ENCODE results near the gene NDUFAB1.

The NDUFAB1 gene

DNA sequence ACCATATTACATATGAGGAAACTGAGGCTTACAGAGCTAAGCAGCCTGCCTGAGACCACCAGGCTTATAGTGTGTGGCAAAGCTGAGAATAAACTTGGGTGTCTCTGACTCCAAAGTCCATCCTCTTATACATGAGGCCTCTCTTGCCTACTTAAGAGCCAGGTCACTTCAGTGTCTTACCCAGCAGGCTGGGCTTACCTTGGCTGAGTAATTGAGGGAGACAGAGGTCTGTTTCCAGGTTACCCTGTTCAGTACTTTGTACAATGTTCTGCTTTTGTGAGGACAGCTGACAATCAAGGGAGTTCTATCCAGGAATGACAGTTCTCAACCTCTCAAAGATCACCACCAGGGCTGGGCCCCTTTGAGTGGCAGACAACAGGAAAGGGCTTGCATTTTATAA lies 14.4 kb downstream of the NDUFAB1 start:
- Histone ChIP-seq H3K4me1 (ENCODE audit: control insufficient read depth in 1 of 2, insufficient read depth in 2 of 2, low read length in 2 of 2) (peaks cover 0 to 3% of the 10 kb centered on the region in 2 donors), H3K27me3 (ENCODE audit: low read depth, low read length) (no peaks in the 10 kb centered on the region), H3K36me3 (ENCODE audit: control insufficient read depth in 1 of 2, insufficient read depth in 2 of 2, low read length in 2 of 2) (peaks cover 33 to 55% of the 10 kb centered on the region in 2 donors), H3K4me3 (ENCODE audit: low read depth in 1 of 2, low read length in 2 of 2) (no peak overlapping the region), H3K9me3 (ENCODE audit: control insufficient read depth in 1 of 2, low read length in 2 of 2) (no peaks in the 10 kb centered on the region), H3K27ac (ENCODE audit: low read length) (no peak overlapping the region)

DNA sequence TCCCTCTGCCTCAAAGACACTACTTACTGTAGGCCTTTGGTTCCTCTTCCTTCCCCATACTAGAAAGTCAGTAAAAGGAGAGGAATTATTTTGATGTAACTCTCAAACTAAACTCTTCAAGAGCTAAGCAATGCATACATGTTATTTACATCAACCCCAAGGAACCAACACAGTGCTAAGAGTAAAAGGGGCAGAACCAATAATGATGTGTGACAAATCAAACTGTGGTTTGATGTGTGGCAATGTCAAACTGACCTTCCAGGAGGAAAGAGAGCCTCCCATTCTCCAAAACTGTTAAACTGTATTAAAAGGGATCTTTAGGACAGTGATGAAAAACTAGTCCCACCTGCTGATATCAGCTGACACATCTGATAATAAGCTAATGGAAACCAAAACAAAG lies 15.7 kb downstream of the NDUFAB1 start:
- peaks cover 0 to 3% of the 10 kb centered on the region in 2 donors for H3K4me1 ChIP-seq (ENCODE audit: control insufficient read depth in 1 of 2, insufficient read depth in 2 of 2, low read length in 2 of 2)
- H3K4me3 ChIP-seq (ENCODE audit: low read depth in 1 of 2, low read length in 2 of 2), result no peak overlapping the region
- H3K36me3 ChIP-seq (ENCODE audit: control insufficient read depth in 1 of 2, insufficient read depth in 2 of 2, low read length in 2 of 2), result peaks cover 29 to 46% of the 10 kb centered on the region in 2 donors
- H3K27me3 ChIP-seq (ENCODE audit: low read depth, low read length), result no peaks in the 10 kb centered on the region
- no peaks in the 10 kb centered on the region for H3K9me3 ChIP-seq (ENCODE audit: control insufficient read depth in 1 of 2, low read length in 2 of 2)
- no peak overlapping the region for H3K27ac ChIP-seq (ENCODE audit: low read length)

DNA sequence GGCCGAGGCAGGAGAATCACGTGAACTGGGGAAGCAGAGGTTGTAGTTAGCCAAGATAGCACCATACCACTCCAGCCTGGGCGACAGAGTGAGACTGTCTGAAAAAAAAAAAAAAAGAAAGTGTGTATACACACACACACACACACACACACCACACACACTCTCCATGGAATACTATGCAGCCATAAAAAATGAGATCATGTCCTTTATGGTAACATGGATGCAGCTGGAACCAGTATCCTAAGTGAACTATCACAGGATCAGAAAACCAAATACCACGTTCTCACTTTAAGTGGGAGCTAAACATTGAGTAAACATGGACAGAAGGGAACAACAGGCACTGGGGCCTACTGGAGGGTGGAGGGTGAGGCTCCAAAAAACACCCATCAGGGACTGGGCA lies 16.7 kb downstream of the NDUFAB1 start:
- peaks cover 22 to 41% of the 10 kb centered on the region in 2 donors for H3K36me3 ChIP-seq (ENCODE audit: control insufficient read depth in 1 of 2, insufficient read depth in 2 of 2, low read length in 2 of 2)
- peaks cover 0 to 3% of the 10 kb centered on the region in 2 donors for H3K4me1 ChIP-seq (ENCODE audit: control insufficient read depth in 1 of 2, insufficient read depth in 2 of 2, low read length in 2 of 2)
- H3K27ac ChIP-seq (ENCODE audit: low read length), result no peak overlapping the region
- H3K4me3 ChIP-seq (ENCODE audit: low read depth in 1 of 2, low read length in 2 of 2), result no peak overlapping the region
- no peaks in the 10 kb centered on the region for H3K27me3 ChIP-seq (ENCODE audit: low read depth, low read length)
- no peaks in the 10 kb centered on the region for H3K9me3 ChIP-seq (ENCODE audit: control insufficient read depth in 1 of 2, low read length in 2 of 2)

DNA sequence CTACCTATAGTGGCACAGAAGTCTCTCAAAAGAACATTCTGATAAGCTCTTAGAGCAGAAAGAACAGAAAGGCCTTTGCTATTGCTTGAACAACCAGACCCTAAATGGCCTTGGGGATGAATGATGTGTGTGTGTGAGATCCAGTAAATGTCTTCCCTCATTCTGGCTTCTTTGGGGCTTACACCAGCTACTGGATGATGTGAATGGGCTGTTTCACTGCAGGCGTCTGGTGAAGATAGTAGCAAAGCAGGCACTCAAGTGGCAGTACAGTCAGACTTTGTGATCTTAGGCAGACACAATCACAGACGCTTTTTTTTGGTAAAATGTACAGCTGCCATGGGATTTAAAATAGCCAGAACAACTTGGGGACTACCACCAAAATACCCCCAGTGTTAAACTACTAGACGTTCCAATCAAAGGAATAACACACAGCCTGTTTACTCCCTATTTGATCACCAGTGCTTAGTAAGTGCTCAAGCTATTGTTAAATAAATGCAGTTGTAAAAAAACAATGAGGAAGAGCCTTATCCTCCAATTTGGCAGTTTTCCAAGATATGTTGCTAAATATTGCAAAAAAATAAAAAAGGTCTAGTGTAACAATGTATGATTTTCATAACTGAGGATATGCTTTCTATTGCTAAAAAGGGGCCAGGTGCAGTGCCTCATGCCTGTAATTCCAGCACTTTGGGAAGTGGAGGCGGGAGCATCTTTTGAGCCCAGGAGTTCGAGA lies 17.9 kb downstream of the NDUFAB1 start:
- no peak overlapping the region for H3K27ac ChIP-seq (ENCODE audit: low read length)
- H3K36me3 ChIP-seq (ENCODE audit: control insufficient read depth in 1 of 2, insufficient read depth in 2 of 2, low read length in 2 of 2), result peaks cover 20 to 43% of the 10 kb centered on the region in 2 donors
- H3K4me1 ChIP-seq (ENCODE audit: control insufficient read depth in 1 of 2, insufficient read depth in 2 of 2, low read length in 2 of 2), result peaks cover 0 to 3% of the 10 kb centered on the region in 2 donors
- no peaks in the 10 kb centered on the region for H3K27me3 ChIP-seq (ENCODE audit: low read depth, low read length)
- H3K4me3 ChIP-seq (ENCODE audit: low read depth in 1 of 2, low read length in 2 of 2), result no peak overlapping the region
- H3K9me3 ChIP-seq (ENCODE audit: control insufficient read depth in 1 of 2, low read length in 2 of 2), result no peaks in the 10 kb centered on the region

DNA sequence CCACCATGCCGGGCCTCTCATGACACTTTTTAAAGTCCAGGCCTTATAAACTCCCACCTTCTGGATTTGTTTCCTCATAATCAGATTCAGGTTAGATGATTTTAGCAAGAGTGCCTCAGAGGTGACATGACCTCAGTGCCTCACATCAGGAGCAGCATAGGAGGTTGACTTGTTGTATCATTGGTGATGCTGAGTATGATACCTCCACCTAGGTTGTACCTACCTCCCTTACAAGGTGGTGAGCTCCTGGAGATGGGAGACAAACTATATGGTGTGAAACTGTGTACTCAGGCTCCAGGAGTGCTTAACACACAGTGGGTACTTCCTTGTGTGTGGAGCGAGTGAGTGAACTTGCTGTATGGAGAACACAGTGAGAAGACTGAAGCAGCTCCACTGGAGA lies 18.6 kb downstream of the NDUFAB1 start:
- no peaks in the 10 kb centered on the region for H3K27me3 ChIP-seq (ENCODE audit: low read depth, low read length)
- H3K36me3 ChIP-seq (ENCODE audit: control insufficient read depth in 1 of 2, insufficient read depth in 2 of 2, low read length in 2 of 2), result peaks cover 27 to 50% of the 10 kb centered on the region in 2 donors
- H3K27ac ChIP-seq (ENCODE audit: low read length), result peak overlapping the region; percentile 14
- H3K4me1 ChIP-seq (ENCODE audit: control insufficient read depth in 1 of 2, insufficient read depth in 2 of 2, low read length in 2 of 2), result peaks cover 0 to 3% of the 10 kb centered on the region in 2 donors
- H3K9me3 ChIP-seq (ENCODE audit: control insufficient read depth in 1 of 2, low read length in 2 of 2), result no peaks in the 10 kb centered on the region
- no peak overlapping the region for H3K4me3 ChIP-seq (ENCODE audit: low read depth in 1 of 2, low read length in 2 of 2)

DNA sequence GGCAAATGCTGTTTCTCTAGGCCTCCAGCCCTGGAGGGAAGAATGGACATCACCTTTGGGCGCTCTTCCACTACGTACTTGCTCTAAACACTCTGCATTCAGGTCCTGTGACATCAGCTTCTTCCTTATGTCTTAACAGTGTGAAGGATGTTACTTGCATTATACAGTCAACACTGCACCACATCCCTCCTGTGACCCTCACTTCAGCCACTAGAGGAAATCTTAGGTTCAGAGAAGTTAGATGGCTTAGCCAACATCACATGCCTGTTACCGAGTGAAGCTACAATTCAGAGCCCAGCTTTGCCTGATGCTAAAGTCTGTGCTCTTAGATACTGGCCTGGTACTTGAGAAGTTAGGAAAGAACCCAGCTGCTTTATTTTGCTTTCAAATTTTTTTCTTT lies 20.3 kb downstream of the NDUFAB1 start:
- H3K27ac ChIP-seq (ENCODE audit: low read length), result no peak overlapping the region
- H3K9me3 ChIP-seq (ENCODE audit: control insufficient read depth in 1 of 2, low read length in 2 of 2), result no peaks in the 10 kb centered on the region
- H3K27me3 ChIP-seq (ENCODE audit: low read depth, low read length), result no peaks in the 10 kb centered on the region
- H3K4me1 ChIP-seq (ENCODE audit: control insufficient read depth in 1 of 2, insufficient read depth in 2 of 2, low read length in 2 of 2), result peaks cover 0 to 3% of the 10 kb centered on the region in 2 donors
- peaks cover 33 to 52% of the 10 kb centered on the region in 2 donors for H3K36me3 ChIP-seq (ENCODE audit: control insufficient read depth in 1 of 2, insufficient read depth in 2 of 2, low read length in 2 of 2)
- H3K4me3 ChIP-seq (ENCODE audit: low read depth in 1 of 2, low read length in 2 of 2), result no peak overlapping the region

DNA sequence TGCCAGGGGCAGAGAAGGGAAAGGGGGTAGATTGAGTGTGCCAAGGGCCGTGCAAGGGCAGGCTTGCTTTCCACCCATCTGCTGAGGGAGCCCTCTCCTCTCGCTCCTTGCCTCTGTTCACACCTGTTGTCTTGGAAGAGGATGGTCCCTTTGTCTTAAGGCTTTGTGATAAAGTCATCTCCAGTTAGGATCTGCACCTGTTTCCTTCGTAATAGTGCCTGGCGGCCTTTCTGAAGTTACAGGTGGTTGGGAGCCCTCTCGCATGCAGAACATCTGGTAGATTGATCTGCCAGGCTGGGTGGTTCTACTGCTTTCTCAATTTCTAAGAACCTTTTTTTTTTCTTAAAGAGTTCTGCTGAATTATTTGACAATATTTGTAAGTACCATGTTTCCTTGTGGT lies 22.3 kb downstream of the NDUFAB1 start:
- peaks cover 34 to 48% of the 10 kb centered on the region in 2 donors for H3K36me3 ChIP-seq (ENCODE audit: control insufficient read depth in 1 of 2, insufficient read depth in 2 of 2, low read length in 2 of 2)
- H3K27ac ChIP-seq (ENCODE audit: low read length), result no peak overlapping the region
- H3K9me3 ChIP-seq (ENCODE audit: control insufficient read depth in 1 of 2, low read length in 2 of 2), result no peaks in the 10 kb centered on the region
- no peaks in the 10 kb centered on the region for H3K27me3 ChIP-seq (ENCODE audit: low read depth, low read length)
- H3K4me3 ChIP-seq (ENCODE audit: low read depth in 1 of 2, low read length in 2 of 2), result no peak overlapping the region
- H3K4me1 ChIP-seq (ENCODE audit: control insufficient read depth in 1 of 2, insufficient read depth in 2 of 2, low read length in 2 of 2), result peaks cover 0 to 3% of the 10 kb centered on the region in 2 donors

DNA sequence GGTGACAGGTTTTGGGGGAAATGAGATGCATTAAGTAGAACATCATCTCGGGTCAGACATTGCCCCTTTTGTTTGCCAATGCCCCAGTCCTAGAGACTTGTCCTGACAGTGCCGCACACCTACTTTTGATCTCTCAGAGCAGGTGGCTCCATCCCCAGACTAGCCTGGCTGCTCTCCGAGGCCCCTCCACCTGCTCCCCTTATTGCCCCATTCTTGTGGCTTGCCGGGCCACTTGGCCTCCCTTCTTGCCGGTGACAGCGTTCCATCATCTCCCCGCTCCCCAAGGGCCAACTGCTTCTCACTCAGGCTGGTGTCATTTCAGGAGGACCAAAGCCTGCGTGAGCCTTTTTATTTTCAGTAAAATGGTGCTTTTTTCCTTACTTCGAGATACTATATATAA lies 23.7 kb downstream of the NDUFAB1 start:
- H3K36me3 ChIP-seq (ENCODE audit: control insufficient read depth in 1 of 2, insufficient read depth in 2 of 2, low read length in 2 of 2), result peaks cover 41 to 55% of the 10 kb centered on the region in 2 donors
- H3K9me3 ChIP-seq (ENCODE audit: control insufficient read depth in 1 of 2, low read length in 2 of 2), result no peaks in the 10 kb centered on the region
- H3K27ac ChIP-seq (ENCODE audit: low read length), result no peak overlapping the region
- H3K4me3 ChIP-seq (ENCODE audit: low read depth in 1 of 2, low read length in 2 of 2), result no peak overlapping the region
- H3K27me3 ChIP-seq (ENCODE audit: low read depth, low read length), result no peaks in the 10 kb centered on the region
- no peaks in the 10 kb centered on the region for H3K4me1 ChIP-seq (ENCODE audit: control insufficient read depth in 1 of 2, insufficient read depth in 2 of 2, low read length in 2 of 2)

DNA sequence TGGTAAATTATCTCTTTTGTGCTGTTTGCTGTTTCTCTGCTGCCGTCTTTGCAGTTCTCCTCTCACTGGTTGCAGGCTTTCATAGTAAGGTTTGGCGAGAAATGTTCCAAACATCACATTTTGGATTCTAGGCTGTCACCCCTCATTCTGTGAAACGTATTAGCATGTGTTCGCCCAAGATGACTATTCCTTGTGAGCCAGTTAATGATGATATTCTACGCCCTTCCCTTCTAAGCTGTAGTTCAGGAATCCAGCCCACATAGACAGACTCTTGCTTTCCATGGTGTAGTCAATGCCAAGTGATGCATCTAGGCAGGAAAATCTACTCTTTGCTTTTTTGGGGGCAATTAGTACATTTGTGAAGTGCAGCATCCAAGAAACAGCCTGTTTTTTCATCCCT lies 24.2 kb downstream of the NDUFAB1 start:
- H3K4me1 ChIP-seq (ENCODE audit: control insufficient read depth in 1 of 2, insufficient read depth in 2 of 2, low read length in 2 of 2), result no peaks in the 10 kb centered on the region
- no peaks in the 10 kb centered on the region for H3K9me3 ChIP-seq (ENCODE audit: control insufficient read depth in 1 of 2, low read length in 2 of 2)
- H3K27me3 ChIP-seq (ENCODE audit: low read depth, low read length), result no peaks in the 10 kb centered on the region
- H3K4me3 ChIP-seq (ENCODE audit: low read depth in 1 of 2, low read length in 2 of 2), result no peak overlapping the region
- H3K27ac ChIP-seq (ENCODE audit: low read length), result no peak overlapping the region
- H3K36me3 ChIP-seq (ENCODE audit: control insufficient read depth in 1 of 2, insufficient read depth in 2 of 2, low read length in 2 of 2), result peaks cover 46 to 60% of the 10 kb centered on the region in 2 donors

DNA sequence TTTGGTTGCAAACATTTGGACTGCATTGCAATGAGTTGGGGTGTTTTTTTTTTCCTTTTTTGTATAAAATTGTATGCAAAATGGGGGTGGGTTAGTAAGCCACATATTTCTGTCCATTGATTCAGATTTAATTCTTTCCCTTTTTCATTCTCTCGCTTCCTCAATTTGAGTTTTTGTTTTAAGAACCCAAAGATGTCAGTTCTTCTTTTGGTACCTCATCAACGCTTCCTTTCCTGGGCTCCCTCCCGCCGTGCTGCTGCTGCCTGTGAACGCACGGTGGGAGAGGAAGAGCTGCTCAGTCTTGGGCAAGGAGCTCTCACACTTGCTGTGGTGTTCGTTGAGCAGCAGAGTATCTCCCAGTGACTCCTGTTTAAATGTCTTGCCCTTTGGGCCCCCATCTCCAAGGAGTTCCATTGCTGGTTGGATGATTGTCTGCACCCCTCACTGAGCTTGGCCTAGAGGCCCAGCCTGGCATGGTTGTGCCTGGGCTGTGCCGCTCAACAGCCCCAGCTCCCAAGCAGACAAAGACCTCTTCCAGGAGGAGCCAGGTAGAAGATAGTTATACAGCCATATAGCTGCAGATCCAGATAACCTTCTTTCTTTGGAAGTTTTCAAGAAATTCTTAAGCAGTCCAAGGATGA lies 25.0 kb downstream of the NDUFAB1 start:
- Histone ChIP-seq H3K4me1 (ENCODE audit: control insufficient read depth in 1 of 2, insufficient read depth in 2 of 2, low read length in 2 of 2) (no peaks in the 10 kb centered on the region), H3K36me3 (ENCODE audit: control insufficient read depth in 1 of 2, insufficient read depth in 2 of 2, low read length in 2 of 2) (peaks cover 50 to 66% of the 10 kb centered on the region in 2 donors), H3K27ac (ENCODE audit: low read length) (no peak overlapping the region)

DNA sequence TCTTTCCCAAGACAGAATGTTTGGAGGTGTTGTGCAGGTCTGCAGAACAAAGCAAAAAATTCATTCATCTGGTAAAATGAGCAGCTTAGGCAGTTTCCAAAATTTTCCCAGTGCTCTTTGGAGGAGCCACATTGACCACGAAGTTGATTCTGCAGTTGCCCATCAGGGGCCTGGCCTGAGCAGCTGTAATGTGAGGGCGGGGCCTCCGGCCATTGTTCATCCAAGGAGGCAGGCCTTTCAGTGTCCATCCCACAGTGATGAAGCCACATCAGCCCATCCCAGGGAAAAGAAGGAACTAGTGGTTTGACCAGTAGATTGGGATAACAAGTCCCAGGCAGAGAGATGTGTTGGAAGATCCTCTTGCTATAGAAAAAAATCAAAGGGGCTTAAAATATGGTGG lies 28.5 kb downstream of the NDUFAB1 start:
- Histone ChIP-seq H3K36me3 (ENCODE audit: control insufficient read depth in 1 of 2, insufficient read depth in 2 of 2, low read length in 2 of 2) (peaks cover 69 to 83% of the 10 kb centered on the region in 2 donors), H3K27ac (ENCODE audit: low read length) (no peak overlapping the region), H3K4me1 (ENCODE audit: control insufficient read depth in 1 of 2, insufficient read depth in 2 of 2, low read length in 2 of 2) (no peaks in the 10 kb centered on the region), H3K9me3 (ENCODE audit: control insufficient read depth in 1 of 2, low read length in 2 of 2) (no peaks in the 10 kb centered on the region), H3K4me3 (ENCODE audit: low read depth in 1 of 2, low read length in 2 of 2) (no peak overlapping the region), H3K27me3 (ENCODE audit: low read depth, low read length) (no peaks in the 10 kb centered on the region)

More for the DNA sequence above, 25.0 kb downstream of the NDUFAB1 start:
- Histone ChIP-seq H3K27me3 (ENCODE audit: low read depth, low read length) (no peaks in the 10 kb centered on the region), H3K4me3 (ENCODE audit: low read depth in 1 of 2, low read length in 2 of 2) (no peak overlapping the region), H3K9me3 (ENCODE audit: control insufficient read depth in 1 of 2, low read length in 2 of 2) (no peaks in the 10 kb centered on the region)
